Sigmoid colon (tissue), 7 donors: ENCODE data around the gene THOC6. TPM values are rescaled to one million over a fixed set of nuclear protein-coding genes. Genes with fewer than 3 reads are reported as not detected.

Experiments
- DNase-seq: peaks from one replicate; pipeline ENCODE4 v3.0.0-alpha.2; 2019
- H3K27ac ChIP-seq, 4 donors: fragments of 200-600 bp; sonication (generic); one replicate each; pipeline ENCODE4 v1.5.1; 2016 to 2019; ENCODE audit warnings: mild to moderate bottlenecking in 1 of 4
- H3K27me3 ChIP-seq, 3 donors: fragments of 200-600 bp; sonication (generic); one replicate each; pipeline ENCODE4 v1.5.1; 2019; ENCODE audit warnings: mild to moderate bottlenecking in 1 of 3
- H3K36me3 ChIP-seq, 4 donors: fragments of 200-600 bp; sonication (generic); one replicate each; pipeline ENCODE4 v1.5.1; 2016 to 2019
- H3K4me1 ChIP-seq, 4 donors: fragments of 200-600 bp; sonication (generic); one replicate each; pipeline ENCODE4 v1.5.1; 2017 to 2019
- H3K4me3 ChIP-seq, 4 donors: fragments of 200-600 bp; sonication (generic); one replicate each; pipeline ENCODE4 v1.5.1; 2017 to 2019; ENCODE audit warnings: mild to moderate bottlenecking in 2 of 4, moderate library complexity in 1 of 4
- H3K9me3 ChIP-seq, 4 donors: fragments of 200-600 bp in 3 of 4; sonication (generic) in 3 of 4; one replicate each; pipeline versions ENCODE4 v1.5.1 to v1.6.1; 2013 to 2019
- EP300 ChIP-seq, 4 donors: sonication (generic); formaldehyde crosslinking; IDR thresholded peaks; one replicate each; pipeline ENCODE4 v1.6.1; 2017; ENCODE audit warnings: antibody characterized with exemption in 4 of 4
- POLR2A ChIP-seq, 2 donors: fragments of 450-650 bp; IDR thresholded peaks; one replicate each; pipeline ENCODE4 v1.6.1; 2016; ENCODE audit warnings: antibody characterized with exemption in 2 of 2, mild to moderate bottlenecking in 2 of 2, moderate library complexity in 2 of 2
- POLR2AphosphoS5 ChIP-seq, 4 donors: sonication (generic); formaldehyde crosslinking; IDR thresholded peaks; one replicate each; pipeline ENCODE4 v1.6.1; 2017; ENCODE audit warnings: antibody characterized with exemption in 4 of 4
- WGBS, 2 donors: extraction: QIAGEN DNeasy Blood & Tissue Kit; methylation state at CpG; one replicate each; pipeline ENCODE4 v1.1.7; 2013; 5-methylcytosine and 5-hydroxymethylcytosine counted together
- intact Hi-C: fragments of 100-400 bp; cut with DNase I; formaldehyde crosslinking; loops from one replicate; pipeline ENCODE4 v1.15.1; 2023
- polyA plus RNA-seq, 3 donors: library from polyadenylated mRNA; stranded (reverse); fragments of 200-250 nt; gene quantifications; one replicate each; pipeline ENCODE4 v1.2.3, GENCODE V29; 2013
- total RNA-seq, 4 donors: library from RNA; depleted of rRNA; stranded (reverse); fragments of >200 nt; gene quantifications; one replicate each; pipeline ENCODE4 v1.1.0, GENCODE V29; 2016
- TF ChIP-seq, protein P1 (sequence below), 4 experiments: fragments of 450-650 bp in 3 of 4; fragments of 200-600 bp in 1 of 4; IDR thresholded peaks; one replicate each; pipeline ENCODE4 v1.5.1; 2016 to 2019; ENCODE audit warnings: antibody characterized with exemption in 4 of 4, mild to moderate bottlenecking in 3 of 4, moderate library complexity in 2 of 4
- donor health status: healthy with polysubstance abuse.
- donor health status: Bipolar disorder and iron deficiency.
- donor health status: healthy.

THOC6 gene
- total and polyA plus RNA-seq, 7 donors: 8.6 to 35.8 (median 15.8) TPM

DNA sequence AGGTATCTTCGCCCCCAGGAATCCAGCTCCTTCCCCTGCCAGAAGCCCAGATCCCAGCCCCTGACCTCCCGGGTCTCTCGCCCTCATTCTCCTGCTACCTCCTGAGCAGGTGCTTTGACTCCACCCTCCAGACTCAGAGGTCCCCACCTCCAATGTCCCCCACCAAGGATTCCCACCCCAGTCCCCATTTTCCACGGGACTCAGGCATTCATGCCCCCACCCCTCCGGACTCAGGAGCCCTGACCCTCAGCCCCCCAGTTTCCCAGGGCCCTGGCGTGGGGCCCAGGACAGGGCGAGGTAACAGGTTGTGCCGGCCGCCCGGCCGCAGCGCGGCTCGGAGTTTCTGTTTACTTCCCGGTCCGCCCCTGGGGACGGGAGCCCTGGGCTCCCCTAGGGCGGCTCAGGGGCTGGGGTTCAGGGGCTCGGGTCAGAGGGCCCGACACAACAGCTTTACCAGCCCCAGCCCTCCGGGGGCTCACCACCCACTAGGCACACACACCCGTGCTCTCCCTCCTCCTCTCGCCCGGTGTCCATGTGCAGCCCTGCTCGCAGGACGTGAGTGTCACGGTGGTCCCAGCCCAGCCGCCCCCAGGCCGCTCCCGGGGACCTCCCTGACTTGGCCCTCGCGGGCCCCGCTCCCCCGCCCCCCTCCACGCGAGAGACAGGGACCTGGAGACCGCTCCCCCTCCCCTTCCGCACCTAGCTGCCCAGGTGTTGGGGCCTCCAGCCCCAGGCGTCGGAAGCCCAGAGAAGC lies 12.3 kb downstream of the THOC6 start:
- H3K4me1 ChIP-seq: peaks cover 0 to 11% (median 7%) of the 10 kb centered on the region in 4 donors
- peak overlapping the region in 2 of 4 donors; percentile 1 to 20 for H3K4me3 ChIP-seq
- H3K36me3 ChIP-seq: no peaks in the 10 kb centered on the region
- peak overlapping the region in 1 of 4 donors; percentile 18 for H3K27ac ChIP-seq
- no peak for DNase-seq
- no peaks in the 10 kb centered on the region for H3K9me3 ChIP-seq
- intact Hi-C loops: no loop called here
- 2 to 3% methylated on average over 40 of the region's 40 CpGs for WGBS, 2 donors
- H3K27me3 ChIP-seq: peaks cover 38 to 100% (median 79%) of the 10 kb centered on the region in 3 donors
- TF ChIP-seq, protein P1, sequence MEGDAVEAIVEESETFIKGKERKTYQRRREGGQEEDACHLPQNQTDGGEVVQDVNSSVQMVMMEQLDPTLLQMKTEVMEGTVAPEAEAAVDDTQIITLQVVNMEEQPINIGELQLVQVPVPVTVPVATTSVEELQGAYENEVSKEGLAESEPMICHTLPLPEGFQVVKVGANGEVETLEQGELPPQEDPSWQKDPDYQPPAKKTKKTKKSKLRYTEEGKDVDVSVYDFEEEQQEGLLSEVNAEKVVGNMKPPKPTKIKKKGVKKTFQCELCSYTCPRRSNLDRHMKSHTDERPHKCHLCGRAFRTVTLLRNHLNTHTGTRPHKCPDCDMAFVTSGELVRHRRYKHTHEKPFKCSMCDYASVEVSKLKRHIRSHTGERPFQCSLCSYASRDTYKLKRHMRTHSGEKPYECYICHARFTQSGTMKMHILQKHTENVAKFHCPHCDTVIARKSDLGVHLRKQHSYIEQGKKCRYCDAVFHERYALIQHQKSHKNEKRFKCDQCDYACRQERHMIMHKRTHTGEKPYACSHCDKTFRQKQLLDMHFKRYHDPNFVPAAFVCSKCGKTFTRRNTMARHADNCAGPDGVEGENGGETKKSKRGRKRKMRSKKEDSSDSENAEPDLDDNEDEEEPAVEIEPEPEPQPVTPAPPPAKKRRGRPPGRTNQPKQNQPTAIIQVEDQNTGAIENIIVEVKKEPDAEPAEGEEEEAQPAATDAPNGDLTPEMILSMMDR (IDR thresholded peaks at IDR 0.05): no peak
- no peak for TF ChIP-seq POLR2AphosphoS5 (IDR thresholded peaks at IDR 0.05)
- no peak for TF ChIP-seq EP300 (IDR thresholded peaks at IDR 0.05)
- TF ChIP-seq POLR2A (IDR thresholded peaks at IDR 0.05): no peak

DNA sequence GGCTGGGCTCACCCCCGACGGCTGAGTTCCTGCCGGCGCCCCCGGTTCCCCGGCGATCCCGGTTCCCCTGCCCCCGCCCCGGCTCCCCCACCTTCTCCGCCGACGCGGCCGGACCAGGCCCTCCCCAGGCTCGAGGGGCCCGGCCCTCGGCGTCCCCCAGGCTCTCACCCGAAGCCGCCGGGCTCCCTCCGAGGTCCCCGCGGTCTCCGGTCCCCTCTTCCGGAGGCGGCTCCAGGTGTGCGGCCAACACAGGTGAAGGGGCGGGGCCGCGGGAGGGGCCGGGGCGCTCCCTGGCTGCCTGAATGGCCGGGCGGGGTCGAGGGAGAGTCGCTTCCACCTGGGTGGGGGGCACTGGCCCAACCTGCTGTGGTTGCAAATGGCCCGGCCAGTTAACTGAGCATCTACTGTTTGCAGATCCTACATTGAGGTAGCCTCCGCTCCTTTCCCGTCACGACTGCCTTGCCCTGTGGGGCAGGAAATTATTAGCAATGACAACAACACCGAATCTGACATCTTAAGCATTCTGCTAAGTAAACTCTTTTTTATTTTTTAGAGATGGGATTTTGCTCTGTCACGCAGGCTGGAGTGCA lies 13.0 kb downstream of the THOC6 start, which contains the start of gene BICDL2:
TSS of gene BICDL2 (minus strand) at position 219 of the 590 bp plus-strand sequence. CDS start 1,448 bp downstream, outside the sequence.
- Histone ChIP-seq H3K4me3 (peak within 1 kb of the TSS in 2 of 4 donors; percentile 1 to 20), H3K27ac (peak within 1 kb of the TSS in 1 of 4 donors; percentile 18), H3K9me3 (no peaks in the 10 kb centered on the region), H3K36me3 (no peaks in the 10 kb centered on the region), H3K4me1 (peaks cover 0 to 11% (median 7%) of the 10 kb centered on the region in 4 donors), H3K27me3 (peaks cover 34 to 100% (median 74%) of the 10 kb centered on the region in 3 donors)
- intact Hi-C loops: no loop called here
- WGBS, 2 donors: 2 to 6% methylated on average over 44 of the region's 44 CpGs
- no peak for DNase-seq
- TF ChIP-seq, protein P1 (IDR thresholded peaks at IDR 0.05): no peak
- TF ChIP-seq EP300 (IDR thresholded peaks at IDR 0.05): no peak

DNA sequence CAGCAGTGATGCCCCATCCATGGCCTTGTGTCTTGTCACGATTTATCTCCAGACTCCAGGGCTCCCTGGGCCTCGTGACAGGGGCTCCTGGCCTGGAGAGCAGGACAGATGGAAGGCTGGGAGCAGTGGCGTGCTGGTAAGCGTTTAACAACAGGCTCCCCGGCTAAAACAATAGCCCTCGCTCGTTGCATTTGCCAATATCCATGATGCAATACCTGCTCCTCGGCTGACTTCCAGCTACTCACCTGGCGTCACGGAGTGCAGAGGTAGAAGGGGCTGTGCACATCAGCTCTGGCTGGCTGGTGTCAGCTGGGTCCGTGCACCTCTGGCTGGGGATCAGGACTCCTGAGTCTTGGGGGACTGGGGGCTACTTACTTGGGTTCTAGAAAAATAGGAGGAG lies 14.4 kb downstream of the THOC6 start:
- Histone ChIP-seq H3K36me3 (no peaks in the 10 kb centered on the region), H3K4me1 (peaks cover 0 to 11% (median 7%) of the 10 kb centered on the region in 4 donors), H3K4me3 (no peak overlapping the region), H3K9me3 (no peaks in the 10 kb centered on the region), H3K27me3 (peaks cover 38 to 98% (median 68%) of the 10 kb centered on the region in 3 donors), H3K27ac (no peak overlapping the region)
- TF ChIP-seq, protein P1 (IDR thresholded peaks at IDR 0.05): no peak
- no peak for TF ChIP-seq POLR2AphosphoS5 (IDR thresholded peaks at IDR 0.05)
- no peak for TF ChIP-seq EP300 (IDR thresholded peaks at IDR 0.05)
- no peak for TF ChIP-seq POLR2A (IDR thresholded peaks at IDR 0.05)
- intact Hi-C loops: no loop called here
- WGBS, 2 donors: 13 to 38% methylated on average over 11 of the region's 11 CpGs
- no peak for DNase-seq

DNA sequence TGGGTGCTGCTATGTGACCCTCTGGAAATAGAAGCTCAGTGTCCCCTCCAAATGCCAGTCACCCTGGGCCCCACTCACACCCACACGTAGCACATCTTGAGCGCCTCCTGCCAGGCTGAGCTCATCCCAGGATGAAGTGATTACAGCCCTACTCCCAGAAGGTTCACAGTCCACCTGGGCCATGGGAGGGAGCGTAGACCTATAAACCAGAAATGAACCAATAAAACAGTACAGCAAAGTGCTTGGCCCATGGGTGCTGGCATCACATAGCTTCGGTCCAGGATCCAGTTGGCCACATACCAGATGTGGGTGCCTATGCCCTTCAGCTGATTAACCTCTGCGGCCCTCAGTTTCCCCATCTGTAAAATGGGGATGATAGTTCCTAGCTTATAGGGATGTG lies 15.1 kb downstream of the THOC6 start:
- WGBS, 2 donors: 17 to 68% methylated on average over 5 of the region's 5 CpGs
- no peak overlapping the region for H3K27ac ChIP-seq
- no peaks in the 10 kb centered on the region for H3K36me3 ChIP-seq
- DNase-seq: no peak
- peaks cover 0 to 11% (median 7%) of the 10 kb centered on the region in 4 donors for H3K4me1 ChIP-seq
- no peaks in the 10 kb centered on the region for H3K9me3 ChIP-seq
- TF ChIP-seq POLR2AphosphoS5 (IDR thresholded peaks at IDR 0.05) (no peak), EP300 (IDR thresholded peaks at IDR 0.05) (no peak), POLR2A (IDR thresholded peaks at IDR 0.05) (no peak)
- TF ChIP-seq, protein P1 (IDR thresholded peaks at IDR 0.05): no peak
- H3K4me3 ChIP-seq: no peak overlapping the region
- intact Hi-C loops: no loop called here
- peaks cover 40 to 98% (median 72%) of the 10 kb centered on the region in 3 donors for H3K27me3 ChIP-seq
